GM19193 (cell line): ENCODE results near the gene GARNL3.

Source experiments
- POLR2A ChIP-seq: IDR thresholded peaks from 4 replicates; pipeline ENCODE4 v1.6.1; 2011; ENCODE audit not compliant: insufficient read depth, insufficient read length; ENCODE audit errors: extremely low read depth

Gene GARNL3

DNA sequence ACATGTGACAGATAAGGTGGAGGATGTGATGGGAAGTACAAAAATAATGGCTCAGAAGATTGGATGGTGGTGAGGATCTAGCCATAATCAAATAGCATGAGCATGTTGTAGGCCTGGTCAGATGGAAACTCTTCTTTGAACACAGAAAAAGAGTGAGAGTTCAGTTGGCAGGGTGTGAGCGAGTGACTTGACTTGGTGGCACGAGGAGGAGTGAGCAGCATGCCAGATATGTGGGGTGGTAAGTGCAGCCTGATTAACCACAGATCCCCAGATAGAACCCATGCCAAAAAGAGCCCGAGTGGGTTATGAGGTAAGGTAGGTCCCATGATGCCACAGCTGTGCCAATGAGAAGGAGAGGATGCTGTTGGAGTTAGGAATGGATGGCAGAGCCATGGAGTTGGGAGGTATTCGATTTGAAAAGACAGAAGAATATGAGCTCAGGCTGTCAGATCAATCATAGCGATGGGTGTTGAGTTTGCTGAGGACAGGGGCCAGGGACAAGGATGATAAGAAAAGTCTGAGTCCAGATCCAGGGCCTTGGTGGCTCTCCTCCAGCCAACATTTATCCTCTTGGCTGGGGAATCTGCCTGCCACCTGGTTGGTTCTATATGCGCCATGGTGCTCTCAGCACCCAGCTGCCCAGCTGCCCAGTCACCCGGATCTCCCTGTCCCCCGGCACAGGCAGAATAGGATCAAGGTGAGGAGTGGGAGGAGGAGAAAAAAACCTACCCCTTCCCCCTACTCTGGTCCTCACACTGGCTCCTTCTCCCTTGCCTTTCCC lies 16.5 kb downstream of the GARNL3 start:
- TF ChIP-seq POLR2A: no peak

- no peak for TF ChIP-seq POLR2A
Measured at GRCh38 chr9:127281891-127282290, 17.3 kb downstream of the GARNL3 start.

DNA sequence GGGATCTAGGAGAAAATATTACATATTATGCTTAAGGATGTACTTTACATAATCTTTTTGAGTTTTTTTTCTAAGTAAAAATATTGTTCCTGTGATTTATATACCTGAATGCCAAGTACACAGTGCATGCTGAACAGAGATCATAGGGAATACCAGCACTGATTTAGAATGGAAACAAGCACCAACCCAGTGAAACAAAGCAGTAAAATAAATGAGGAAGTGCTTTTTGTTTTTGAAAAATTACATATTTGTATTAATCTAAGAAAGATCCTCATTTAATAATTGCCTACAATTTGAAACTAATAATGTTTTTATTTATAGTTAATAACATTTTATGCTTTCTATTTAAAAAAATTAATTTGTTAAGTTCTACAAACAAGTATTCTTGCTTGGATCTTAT lies 18.0 kb downstream of the GARNL3 start:
- no peak for TF ChIP-seq POLR2A

DNA sequence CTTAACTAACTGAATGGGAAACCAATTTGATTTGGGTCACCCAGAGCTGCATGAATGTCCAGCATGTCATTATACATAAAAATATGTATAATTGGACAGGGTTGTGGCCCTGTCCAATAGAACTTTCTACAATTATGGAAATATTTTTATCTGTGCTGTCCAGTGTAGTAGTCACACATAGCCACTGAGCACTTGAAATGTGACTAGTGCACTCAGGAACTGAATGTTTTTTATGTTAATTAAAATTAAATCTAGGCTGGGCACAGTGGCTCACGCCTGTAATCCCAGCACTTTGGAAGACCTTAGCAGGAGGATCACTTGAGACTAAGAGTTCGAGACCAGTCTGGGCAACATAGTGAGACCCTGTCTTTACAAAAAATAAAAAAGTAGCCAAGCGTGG lies 18.6 kb downstream of the GARNL3 start:
- no peak for TF ChIP-seq POLR2A

- no peak for TF ChIP-seq POLR2A
Measured at GRCh38 chr9:127283917-127284497, 19.4 kb downstream of the GARNL3 start.

DNA sequence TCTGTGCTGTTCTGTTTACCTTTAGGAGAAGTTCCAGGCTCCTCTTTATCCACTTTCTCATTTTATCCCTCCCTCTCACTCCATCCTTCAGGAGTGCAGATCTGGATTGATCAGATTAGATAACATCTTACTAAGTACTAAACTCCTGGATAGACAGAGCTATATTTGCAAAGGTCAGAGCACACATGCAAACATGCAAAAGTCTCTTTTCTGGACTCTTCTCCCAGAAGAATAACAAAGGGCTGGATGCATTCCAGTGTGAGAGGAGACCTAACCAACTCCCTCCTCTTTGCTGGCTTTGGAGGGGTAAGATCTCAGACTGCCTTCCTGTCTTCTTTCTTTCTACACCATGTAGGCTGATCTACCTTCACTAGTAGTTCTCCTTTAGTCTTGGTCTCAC lies 21.4 kb downstream of the GARNL3 start:
- TF ChIP-seq POLR2A: no peak

GRCh38 chr9:127290561-127291065 lies 26.0 kb downstream of the GARNL3 start:
- no peak for TF ChIP-seq POLR2A

DNA sequence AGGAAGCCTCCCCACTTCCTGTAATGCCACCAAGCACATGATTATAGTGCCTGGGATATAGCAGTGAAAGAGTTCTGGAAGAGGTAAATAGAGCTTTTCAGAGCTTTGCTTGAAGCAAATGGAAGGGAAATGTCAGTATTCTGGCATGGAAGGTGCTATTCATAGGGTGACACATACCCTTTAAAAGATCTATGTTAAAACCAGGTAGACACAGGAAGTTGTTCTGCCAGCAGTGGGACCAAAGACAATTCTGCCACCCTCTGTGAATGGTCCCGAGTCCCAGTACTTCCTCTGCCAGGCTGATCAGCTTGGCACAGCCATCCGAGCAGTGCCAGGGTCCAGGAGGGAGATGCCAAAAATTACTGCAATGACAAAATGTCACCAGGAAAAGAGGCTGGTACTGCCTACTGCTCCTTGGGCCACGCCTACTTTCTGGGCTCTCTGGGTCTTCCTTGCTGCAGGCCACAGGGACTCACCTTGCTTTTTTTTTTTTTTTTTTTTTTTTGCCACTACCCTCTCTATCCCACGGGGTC lies 26.7 kb downstream of the GARNL3 start:
- no peak for TF ChIP-seq POLR2A

- no peak for TF ChIP-seq POLR2A
Measured at GRCh38 chr9:127292415-127292814, 27.8 kb downstream of the GARNL3 start.

DNA sequence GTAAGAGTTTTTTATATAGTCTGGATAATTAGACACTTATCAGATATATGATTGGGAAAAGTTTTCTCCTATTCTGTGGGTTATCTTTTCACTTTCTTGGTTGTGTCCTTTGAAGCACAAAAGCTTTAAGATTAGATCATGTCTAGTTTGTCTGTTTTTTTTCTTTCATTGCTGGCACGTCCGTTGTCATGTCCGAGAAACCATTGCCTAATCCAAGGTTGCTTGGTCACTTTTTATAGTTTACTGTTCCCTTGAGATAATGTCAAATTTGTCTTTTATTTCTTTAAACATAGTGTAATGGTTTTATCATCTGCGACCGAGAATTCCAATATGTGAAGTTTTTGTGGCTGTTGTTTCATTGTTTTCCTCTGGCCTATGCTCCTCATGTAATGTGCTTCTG lies 28.8 kb downstream of the GARNL3 start:
- no peak for TF ChIP-seq POLR2A

- no peak for TF ChIP-seq POLR2A
Measured at GRCh38 chr9:127293767-127294166, 29.2 kb downstream of the GARNL3 start.

DNA sequence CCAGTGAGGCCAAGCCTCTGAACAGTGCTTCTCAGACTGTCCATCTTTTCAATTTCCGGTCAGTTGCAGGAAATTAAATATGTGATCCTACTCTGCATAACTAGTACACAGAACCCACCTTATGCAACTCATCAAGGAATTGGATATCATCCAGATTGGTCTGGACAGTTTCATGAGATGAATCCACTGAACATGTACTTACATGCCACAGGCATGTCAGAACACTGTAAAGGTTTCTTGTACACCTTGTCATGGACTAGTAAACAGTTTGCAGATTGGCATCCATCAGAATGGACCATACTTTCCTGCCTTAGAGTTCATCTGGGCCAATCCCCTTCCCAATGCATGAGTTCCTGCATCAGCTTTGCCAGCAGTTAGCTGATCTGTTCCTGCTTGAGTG lies 30.4 kb downstream of the GARNL3 start:
- TF ChIP-seq POLR2A: no peak

DNA sequence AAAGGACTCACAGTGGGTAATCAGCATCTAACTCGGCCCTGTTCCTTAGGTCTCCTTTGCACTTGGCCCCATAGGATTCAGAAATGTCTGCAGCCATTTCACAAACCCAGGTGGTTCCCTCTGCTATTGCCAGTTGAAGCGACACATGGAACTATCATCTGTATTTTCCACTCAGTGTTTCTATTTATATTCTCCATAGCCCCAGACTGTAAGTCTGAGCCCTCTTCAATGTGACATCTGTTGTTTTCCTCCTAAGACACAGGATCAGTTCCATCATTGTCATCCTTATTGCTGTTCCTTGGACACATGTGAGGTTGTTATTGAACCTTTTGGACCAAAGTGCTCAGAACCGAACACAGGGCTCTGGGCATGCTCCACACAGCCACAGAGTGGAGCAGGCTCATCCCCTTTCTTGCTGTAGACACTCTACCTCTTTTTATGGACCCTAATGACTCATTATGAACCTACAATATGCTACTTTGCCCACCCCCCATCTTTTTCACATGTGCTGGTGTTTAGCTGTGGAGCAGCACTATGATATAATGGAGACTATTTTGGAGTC lies 36.4 kb downstream of the GARNL3 start:
- no peak for TF ChIP-seq POLR2A

DNA sequence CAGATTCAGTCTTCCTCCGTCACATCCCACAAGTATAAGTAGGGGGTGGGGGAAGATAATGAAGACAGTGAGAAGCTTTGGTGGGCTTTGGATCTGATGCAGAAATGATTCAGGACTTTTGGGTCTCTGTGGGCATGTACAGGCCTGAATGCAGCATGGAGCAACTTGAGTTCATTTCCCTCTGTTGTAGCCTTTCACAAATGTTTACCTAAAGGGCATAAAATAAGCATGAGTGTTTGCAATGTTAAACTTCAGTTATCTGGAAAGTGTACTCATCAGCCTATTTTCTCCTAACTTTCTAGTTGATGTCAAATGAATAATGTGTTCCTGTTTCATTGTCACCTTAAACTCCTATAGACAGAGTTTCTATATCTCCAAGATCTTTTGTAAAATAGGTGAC lies 39.3 kb downstream of the GARNL3 start:
- no peak for TF ChIP-seq POLR2A

GRCh38 chr9:127305206-127305837 lies 40.7 kb downstream of the GARNL3 start:
- no peak for TF ChIP-seq POLR2A
